Head of caudate nucleus (tissue), 42 donors: ENCODE data around the gene FOXD1.
A peak's percentile ranks its signal among the peaks of the same experiment; 100 is the strongest.
"Not testable (repeated sequence)": the region's sequence is repeated elsewhere in the genome, so short reads cannot be mapped to it uniquely, and the experiment has no call there.

Source experiments
- DNase-seq, 42 donors: peaks; one replicate each; pipeline versions ENCODE4 v3.0.0 to v3.0.0-alpha.2; 2020 to 2021; ENCODE audit warnings: mixed read lengths in 7 of 42
- intact Hi-C: fragments of 100-400 bp; cut with DNase I; formaldehyde crosslinking; loops from one replicate; pipeline ENCODE4 v1.15.0; 2022

Gene FOXD1

DNA sequence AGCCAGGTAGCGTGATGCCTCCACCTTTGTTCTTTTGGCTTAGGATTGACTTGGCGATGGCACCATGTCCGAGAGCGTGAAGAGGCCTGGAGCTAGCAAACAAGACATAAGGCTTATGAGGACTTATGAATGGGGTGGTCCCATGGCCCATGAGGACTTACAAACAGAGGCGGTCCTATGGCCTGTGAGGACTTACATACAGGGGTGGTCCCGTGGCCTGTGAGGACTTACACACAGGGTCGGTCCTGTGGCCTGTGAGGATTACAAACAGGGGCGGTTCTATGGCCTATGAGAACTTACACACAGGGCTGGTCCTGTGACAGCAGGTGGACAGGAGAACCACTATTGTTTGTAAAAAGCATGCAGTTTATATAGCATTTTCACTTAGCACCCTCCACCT, 21.3 kb upstream of the FOXD1 start:
- intact Hi-C loops, result no loop called here
- peak in 1 of 42 donors; percentile 14 for DNase-seq

DNA sequence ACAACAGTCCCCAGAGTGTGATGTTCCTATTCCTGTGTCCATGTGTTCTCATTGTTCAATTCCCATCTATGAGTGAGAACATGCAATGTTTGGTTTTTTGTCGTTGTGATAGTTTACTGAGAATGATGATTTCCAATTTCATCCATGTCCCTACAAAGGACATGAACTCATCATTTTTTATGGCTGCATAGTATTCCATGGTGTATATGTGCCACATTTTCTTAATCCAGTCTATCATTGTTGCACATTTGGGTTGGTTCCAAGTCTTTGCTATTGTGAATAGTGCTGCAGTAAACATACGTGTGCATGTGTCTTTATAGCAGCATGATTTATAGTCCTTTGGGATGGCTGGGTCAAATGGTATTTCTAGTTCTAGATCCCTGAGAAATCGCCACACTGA, 20.1 kb upstream of the FOXD1 start:
- DNase-seq, intact Hi-C loops: not testable (repeated sequence)

DNA sequence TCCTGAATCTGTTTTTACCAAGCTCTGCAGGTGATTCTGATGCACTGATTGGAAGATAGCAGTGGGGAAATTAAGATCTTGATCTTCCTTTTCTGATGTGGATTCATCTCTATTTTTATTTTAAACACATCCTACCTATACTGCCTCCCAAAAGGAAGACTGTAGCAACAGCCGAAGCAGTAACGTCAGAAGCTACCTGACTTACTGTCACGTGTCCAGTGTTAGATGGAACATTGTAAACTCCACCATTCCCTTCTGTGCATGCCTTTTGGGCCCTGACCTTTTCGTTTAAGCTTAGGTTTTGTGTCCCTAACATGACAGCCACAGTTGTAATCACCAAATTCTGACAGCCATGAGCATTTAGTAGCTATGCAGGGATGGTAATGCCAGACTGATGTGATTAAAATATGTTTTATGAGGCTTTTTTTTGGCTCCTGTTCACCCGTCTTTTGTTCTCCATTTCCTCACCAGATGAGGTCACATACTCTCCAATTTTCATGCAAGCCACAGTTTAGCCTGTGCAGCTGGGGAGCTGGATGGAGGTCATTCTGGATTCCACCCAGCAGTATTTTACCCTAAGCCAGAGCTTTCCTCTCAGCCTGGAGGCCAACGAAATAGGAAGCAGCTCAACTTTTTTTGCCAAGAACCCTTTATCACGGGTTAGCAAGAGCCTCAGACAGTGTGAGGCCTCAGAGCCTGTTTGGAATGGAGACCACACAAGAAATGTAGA, 15.6 kb upstream of the FOXD1 start:
- intact Hi-C loops, result no loop called here
- no peak for DNase-seq

DNA sequence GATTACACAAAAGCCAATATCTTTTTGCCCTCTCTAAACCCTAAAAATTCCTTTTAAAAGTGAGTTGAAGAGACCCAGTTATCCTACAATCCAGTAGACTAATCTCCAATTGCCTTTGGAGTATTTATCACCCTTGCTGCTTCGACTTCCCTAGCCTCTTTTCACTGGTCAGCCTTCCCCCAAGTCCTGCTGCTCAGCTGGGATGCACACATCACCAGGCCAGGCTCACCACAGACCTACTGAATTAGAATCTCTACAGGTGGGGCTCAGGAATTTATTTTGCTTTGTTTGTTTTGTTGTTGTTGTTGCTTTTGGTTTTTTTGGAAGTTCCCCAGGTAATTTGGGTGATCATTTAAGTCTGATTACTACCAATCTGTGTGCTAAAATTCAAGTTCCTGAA, 11.6 kb upstream of the FOXD1 start:
- DNase-seq, result no peak
- intact Hi-C loops, result no loop called here

DNA sequence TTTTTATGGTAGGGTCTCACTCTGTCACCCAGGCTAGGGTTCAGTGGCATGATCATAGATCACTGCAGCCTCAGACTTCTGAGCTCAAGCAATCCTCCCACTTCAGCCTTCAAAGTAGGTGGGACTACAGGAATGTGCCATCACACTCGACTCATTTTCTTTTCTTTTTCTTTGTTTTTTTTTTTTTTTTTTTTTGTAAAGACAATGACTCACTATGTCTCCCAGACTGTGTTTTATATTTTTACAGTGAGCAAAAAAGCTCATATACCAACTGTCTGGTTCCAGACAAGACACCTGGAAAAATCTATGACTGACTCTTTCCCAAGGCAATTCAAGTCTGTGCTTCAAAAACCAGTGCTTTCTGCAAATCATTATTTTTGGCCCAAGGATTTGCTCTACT, 10.8 kb upstream of the FOXD1 start:
- no peak for DNase-seq
- intact Hi-C loops, result no loop called here

DNA sequence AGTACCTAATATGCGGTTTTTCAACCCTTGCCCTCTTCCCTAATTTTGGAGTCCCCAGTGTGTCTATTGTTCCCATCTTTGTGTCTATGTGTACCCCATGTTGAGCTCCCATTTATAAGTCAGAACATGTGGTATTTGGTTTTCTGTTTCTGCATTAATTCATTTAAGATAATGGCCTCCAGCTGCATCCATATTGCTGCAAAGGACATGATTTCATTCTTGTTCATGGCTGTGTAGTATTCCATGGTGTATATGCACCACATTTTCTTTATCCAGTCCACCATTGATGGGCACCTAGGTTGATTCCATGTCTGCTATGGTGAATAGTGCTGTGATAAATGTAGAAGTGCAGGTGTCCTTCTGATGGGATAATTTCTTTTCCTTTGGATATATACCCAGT, 7.9 kb upstream of the FOXD1 start:
- intact Hi-C loops, DNase-seq: not testable (repeated sequence)

DNA sequence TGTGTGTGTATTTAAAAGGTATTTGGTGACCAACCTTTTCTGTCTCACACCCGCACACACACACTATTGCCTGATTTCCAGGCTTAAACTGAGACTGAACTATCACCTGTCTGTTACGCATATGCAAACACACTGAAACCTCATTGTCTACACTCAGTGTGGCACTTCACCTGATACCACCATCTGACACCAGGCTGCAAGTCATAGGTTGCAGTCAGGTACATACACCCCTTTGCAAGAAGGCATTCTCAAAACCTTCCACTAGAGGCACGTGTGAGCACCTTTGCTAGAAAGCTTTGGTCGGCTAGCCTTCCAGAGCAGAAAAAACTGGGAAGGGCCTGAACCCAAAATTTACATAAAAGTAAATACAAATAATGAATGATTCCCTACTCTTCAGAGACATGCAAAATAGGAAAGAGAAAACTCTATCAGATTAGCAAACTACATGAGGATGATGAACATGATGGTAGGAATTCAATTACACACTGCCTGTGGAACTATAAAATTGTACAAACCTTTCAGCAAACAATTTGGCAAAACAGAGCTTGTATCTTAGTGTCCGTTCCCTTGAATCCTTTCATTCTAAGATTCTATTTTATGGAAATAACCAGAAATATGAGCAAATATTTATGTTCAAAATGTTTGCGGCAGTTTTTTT, 5.9 kb upstream of the FOXD1 start:
- intact Hi-C loops, result loop anchor here (5.0 kb wide), 1 partner anchor 237 kb away; no protein-coding TSS in a partner anchor
- DNase-seq, result peak in 11 of 42 donors; percentile 12 to 61 (median 34)

DNA sequence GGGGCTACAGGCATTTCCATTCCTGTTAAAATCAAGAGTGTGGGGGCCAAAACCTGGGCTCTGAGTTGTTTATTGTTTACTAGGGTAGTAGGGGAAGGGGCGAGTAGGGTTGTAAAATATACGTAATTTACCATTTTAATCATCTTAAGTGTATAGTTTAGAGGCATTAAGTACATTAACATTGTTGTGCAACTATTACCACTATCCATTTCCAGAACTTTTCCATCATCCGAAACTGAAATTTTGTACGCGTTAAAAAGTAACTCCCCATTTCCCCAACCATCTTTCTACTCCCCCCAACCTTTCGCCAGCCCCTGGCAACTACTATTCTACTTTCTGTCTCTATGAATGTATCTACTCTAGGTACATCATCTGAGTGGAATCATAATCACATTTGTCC, 3.6 kb upstream of the FOXD1 start:
- intact Hi-C loops, result loop anchor here (5.0 kb wide), 1 partner anchor 235 kb away; no protein-coding TSS in a partner anchor
- DNase-seq, result no peak

DNA sequence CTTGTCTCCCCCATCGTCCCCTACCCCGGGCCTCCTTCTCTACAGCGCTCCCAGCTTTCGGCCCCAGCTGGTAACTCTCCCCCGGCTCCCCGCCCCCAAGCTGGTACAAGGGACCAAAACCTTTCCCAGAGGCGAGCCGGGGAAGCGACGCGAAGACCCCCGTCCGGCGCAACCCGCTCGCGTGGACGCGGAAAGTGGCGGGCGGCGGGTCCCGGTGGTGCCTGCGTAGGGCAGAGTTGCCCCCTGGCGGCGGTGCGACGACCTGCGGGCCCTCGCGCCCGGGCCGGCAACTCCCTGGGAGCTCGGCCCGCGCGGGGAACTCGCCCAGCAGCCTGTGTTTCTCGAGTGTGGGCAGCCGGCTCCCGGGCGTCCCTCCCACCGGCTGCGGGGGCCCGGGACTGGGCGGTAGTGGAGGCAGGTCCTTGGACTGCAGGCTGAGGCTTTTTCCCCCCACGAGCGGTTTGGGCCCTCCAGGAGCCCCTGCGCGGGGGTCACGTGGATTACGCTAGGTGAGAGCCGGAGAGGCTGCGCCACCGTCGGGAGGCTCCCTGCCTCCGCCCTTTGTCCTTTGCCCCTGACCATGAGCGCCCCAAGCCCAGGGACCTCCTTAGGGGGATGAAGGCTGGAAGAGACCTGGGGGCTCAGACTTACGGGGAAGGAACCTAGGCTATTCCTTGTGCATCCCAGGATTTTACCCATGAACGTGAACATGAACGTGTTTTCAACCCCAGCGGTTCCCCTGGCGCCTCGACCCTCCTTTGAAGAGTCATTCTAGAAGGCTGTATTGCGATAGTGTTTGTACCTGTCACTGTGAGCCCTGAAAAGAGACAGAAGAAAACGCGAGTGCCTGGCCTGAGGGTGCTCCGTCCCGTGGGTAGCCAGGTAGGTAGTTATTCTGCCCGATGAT, 2.9 kb upstream of the FOXD1 start:
- intact Hi-C loops, result loop anchor here (5.0 kb wide), 1 partner anchor 234 kb away; no protein-coding TSS in a partner anchor
- peak in 36 of 42 donors; percentile 10 to 79 (median 48) for DNase-seq

DNA sequence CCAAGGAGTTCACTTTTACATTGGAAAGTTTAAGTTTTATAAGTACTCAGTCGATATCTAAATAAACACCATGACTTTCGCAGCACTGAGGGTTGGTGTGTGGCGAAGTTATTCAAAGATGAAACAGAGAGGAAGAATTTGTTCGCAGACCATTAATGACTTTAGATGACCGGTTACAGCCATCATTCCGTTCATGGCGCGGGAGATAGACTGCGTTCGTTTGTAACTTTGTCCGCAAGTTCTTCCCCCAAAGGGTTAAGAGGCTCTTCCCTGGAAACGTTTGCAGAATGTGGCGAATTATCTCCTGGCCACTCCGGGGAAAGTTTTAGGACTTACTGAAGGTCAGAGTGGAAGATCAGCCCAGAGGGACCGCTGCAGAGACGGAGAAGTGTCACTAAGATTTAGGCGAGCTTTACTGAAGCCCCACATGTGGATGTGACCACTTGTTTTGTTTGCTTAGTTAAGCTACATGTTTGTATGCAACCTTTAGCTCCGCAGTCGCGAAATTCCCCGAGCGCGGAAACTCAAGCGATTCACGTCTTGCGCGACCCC, 2.2 kb upstream of the FOXD1 start:
- DNase-seq, result no peak
- intact Hi-C loops, result loop anchor here (5.0 kb wide), 1 partner anchor 233 kb away; no protein-coding TSS in a partner anchor

DNA sequence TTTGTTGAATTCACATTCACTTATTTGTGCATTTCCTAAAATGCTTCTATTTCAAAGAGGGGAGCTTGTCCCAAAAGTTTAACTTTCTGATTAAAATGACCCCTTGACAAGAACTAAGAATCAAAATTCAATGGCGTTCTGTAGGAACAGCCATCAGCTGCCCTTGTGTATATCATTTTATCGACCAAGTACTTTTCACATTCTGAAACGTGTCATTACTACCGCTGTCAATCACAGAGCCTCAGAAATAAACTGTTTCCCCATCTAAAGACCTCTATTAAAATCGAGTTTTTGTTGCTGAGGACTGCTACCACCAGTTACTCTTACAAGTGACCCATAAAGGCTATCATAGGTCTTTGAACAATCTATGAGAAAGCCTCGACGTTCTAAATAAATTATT, 1.6 kb upstream of the FOXD1 start:
- intact Hi-C loops, result loop anchor here (5.0 kb wide), 1 partner anchor 233 kb away; no protein-coding TSS in a partner anchor
- no peak for DNase-seq

DNA sequence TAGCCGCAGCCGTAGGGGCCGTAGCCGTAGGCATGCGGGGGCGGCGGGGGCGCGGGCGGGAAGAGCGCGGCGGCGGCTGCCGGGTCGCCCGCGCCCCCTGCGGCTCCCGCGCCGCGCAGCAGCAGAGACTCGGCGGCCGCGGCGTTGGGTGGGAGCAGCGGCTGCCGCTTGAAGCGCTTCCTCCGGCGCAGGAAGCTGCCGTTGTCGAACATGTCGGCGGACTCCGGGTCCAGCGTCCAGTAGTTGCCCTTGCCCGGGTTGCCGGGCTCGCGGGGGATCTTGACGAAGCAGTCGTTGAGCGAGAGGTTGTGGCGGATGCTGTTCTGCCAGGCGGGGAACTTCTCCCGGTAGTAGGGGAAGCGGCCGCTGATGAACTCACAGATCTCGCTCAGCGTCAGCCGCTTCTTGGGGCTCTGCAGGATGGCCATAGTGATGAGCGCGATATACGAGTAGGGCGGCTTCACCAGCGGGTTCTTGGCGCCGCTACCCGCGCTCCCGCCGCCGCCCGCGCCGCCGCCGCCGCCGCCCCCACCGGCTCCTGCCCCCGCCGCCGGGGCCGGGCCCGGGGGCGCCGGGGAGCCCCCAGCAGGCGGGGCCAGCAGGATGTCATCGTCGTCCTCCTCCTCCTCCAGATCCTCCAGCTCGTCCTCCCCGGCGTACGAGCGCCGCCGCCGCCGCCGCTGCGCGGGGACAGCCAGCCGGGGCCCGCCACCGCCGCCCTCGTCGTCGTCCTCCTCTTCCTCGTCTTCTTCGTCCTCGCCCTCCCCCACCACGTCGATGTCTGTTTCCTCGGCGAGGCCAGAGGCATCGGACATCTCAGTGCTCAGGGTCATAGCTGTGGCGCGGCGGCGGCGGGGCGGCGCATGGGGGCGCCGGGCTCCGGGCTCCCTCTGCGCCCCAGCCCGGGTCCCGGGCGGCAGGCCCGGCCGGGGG, 781 bp downstream of the FOXD1 start:
- intact Hi-C loops, result no loop called here
- DNase-seq, result peak in 7 of 42 donors; percentile 5 to 36 (median 10)

DNA sequence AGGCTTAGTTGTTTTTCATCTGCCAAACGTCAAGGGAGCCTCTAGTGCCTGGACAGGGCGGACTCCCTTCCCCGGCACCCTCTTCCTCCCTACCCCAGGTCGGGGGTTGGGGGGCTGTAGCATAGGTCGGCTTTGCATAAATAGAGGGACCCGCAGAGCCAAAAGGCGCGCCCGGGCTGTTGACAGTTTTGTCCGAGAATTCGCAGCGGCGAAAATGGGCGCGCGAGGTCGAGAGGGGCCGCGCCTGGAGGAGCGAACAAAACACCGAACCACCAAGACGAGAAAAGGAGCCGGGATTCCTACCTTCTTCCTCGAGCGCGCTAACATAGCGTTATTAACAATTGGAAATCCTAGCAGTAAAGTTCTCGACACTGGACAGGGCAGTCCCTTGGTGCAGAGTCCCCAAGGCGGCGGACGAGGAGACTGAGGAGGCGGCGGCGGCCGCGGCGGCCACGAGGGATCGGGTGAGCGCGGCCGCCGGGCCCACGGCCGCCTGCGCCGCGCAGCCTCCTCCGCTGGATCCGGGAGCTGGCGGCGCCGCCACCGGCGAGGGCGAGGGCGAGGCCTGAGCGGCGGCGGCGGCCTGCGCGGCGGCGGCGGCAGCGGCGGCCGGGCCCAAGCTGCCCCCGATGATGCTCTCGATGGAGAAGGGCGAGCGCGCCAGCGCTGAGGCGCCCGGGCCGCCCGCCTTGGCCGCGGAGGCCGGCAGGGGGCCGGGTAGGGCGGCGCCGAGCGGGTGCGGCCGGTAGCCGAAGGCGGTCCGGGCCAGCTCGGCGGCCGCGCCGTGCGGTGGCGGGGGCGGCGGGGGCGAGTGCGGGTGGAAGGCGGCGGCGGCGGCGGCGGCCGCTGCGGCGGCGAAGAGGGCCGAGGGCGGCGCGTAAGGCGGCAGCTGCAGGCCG, 1.7 kb downstream of the FOXD1 start:
- intact Hi-C loops, result no loop called here
- DNase-seq, result no peak

DNA sequence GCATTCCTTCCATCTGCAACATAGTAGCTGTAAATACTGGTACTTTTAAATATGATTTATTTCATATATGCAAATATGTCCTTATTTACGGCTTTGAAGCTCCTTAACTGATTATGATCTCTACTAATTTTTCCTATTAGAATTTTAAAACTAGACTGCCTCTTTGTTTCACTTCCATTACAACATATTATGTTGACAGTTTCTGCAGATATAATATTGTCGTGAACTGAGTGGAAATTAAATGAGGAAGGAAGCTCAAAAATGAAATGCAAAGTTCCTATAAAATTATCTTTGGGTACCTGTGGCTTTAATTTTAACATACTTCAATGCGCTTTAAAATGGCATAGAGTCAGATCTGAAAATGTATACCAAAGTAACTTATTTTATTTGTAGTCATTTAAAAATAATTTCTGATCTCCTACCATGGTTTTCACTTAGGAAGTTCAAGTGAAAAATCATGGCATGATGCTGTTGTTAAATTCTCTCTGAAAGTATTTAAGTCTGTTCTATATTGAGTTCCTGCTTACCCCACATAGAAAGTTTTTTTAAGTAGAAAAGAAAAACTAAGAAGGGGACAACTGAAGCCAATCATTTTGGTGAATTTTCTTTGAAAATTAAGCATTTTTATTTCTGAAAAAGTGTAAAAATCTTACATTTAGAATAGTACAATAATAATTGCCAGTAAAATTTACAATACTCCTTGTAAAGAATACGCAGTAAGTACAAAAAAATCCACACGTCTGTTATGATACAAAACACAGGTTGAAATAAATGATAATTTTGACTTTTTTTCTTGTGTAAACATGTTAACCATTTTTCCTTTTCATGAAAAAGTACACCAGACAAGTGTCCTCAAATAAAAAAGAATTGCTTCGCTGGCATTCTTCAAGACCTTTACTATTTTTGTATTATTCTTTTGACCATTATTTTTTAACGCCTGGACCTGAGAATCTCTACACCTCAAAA, 2.6 kb downstream of the FOXD1 start:
- intact Hi-C loops, result no loop called here
- no peak for DNase-seq

DNA sequence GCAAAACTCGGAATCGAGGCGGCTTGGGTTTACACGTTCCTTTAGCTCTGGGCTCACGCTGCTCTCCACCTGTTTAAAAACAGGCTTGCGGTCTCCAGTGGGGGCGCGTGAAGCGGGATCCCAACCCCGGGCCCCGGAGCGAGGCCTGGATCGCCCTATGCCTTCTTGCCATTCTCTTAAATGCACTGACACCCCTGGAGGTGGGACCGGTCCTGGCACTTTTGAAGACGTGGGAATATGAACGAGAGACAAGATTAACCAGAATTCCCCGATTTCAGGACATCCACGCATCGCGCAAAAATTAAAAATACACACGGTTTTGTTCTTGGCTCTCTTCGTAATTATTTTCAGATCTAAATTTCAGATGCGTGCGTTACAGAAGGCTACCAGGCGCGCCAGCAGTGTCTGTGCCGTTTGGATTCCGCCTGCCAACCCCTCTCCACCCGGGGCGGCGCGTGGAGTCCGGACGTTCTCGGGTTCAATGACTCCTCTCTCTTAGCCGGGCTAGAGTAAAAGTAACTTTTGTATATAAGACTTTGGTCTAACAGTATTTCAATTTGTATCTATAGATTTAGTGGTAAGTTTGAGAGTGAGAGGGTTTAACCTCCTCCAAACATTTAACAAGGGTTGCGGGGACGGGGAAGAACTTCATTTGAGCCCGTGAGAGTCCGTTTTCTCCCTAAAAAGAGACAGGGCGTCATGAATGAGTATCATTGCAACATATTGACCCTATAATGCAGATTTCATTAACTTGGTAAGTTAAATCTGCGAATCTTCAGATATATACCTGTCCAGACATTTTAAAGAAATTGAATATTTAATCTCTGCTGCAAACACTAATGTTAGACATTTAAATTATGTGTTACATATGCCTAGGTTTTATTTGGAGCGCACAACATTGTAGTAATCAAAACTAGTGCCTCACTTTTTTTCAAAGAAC, 3.8 kb downstream of the FOXD1 start:
- intact Hi-C loops, result no loop called here
- no peak for DNase-seq
